Liver (tissue), 9 donors: ENCODE measurements around the gene STX12. TPM values are rescaled to one million over a fixed set of nuclear protein-coding genes. Genes with fewer than 3 reads are reported as not detected.

ENCODE experiments used
- DNase-seq: peaks from one replicate; pipeline ENCODE4 v3.0.0-alpha.2; 2017; ENCODE audit warnings: low spot score
- H3K27ac ChIP-seq, 2 donors: one replicate each; pipeline ENCODE4 v1.7.0; 2013; ENCODE audit warnings: inconsistent platforms in 2 of 2, low read length in 2 of 2, control low read depth in 1 of 2, low read depth in 1 of 2, mild to moderate bottlenecking in 1 of 2
- H3K27me3 ChIP-seq, 4 donors: one replicate each; pipeline versions ENCODE4 v1.6.1 to v1.7.0; 2013; ENCODE audit warnings: low read length in 3 of 4, inconsistent platforms in 1 of 4, mild to moderate bottlenecking in 1 of 4, moderate library complexity in 1 of 4; ENCODE audit not compliant: control insufficient read depth in 4 of 4, insufficient read depth in 4 of 4
- H3K36me3 ChIP-seq, 4 donors: one replicate each; pipeline versions ENCODE4 v1.6.1 to v1.7.0; 2013; ENCODE audit warnings: low read length in 3 of 4, mild to moderate bottlenecking in 3 of 4, low read depth in 1 of 4, moderate library complexity in 1 of 4; ENCODE audit not compliant: control insufficient read depth in 4 of 4, insufficient read depth in 3 of 4
- H3K4me1 ChIP-seq, 4 donors: one replicate each; pipeline versions ENCODE4 v1.6.1 to v1.7.0; 2013; ENCODE audit warnings: low read length in 3 of 4, mild to moderate bottlenecking in 3 of 4, moderate library complexity in 1 of 4; ENCODE audit not compliant: control insufficient read depth in 4 of 4, insufficient read depth in 4 of 4
- H3K4me3 ChIP-seq, 3 donors: one replicate each; pipeline versions ENCODE4 v1.6.1 to v1.7.0; 2013; ENCODE audit warnings: low read length in 3 of 3, control low read depth in 1 of 3, low read depth in 1 of 3, mild to moderate bottlenecking in 1 of 3
- H3K9ac ChIP-seq, 2 donors: one replicate each; pipeline ENCODE4 v1.7.0; 2013; ENCODE audit warnings: low read length in 2 of 2, mild to moderate bottlenecking in 2 of 2, moderate library complexity in 2 of 2, control low read depth in 1 of 2, low read depth in 1 of 2
- H3K9me3 ChIP-seq, 4 donors: one replicate each; pipeline versions ENCODE4 v1.6.1 to v1.7.0; 2013; ENCODE audit warnings: low read length in 3 of 4; ENCODE audit not compliant: control insufficient read depth in 4 of 4
- ATF3 ChIP-seq: IDR thresholded peaks from 2 replicates; pipeline ENCODE4 v1.6.1; 2016; ENCODE audit warnings: antibody characterized with exemption
- EGR1 ChIP-seq, 2 donors: IDR thresholded peaks; 2 replicates each; pipeline ENCODE4 v1.6.1; 2016 to 2018; ENCODE audit warnings: antibody characterized with exemption in 2 of 2, low read depth in 2 of 2
- FOXA1 ChIP-seq: IDR thresholded peaks from 2 replicates; pipeline ENCODE4 v1.6.1; 2016; ENCODE audit warnings: antibody characterized with exemption
- FOXA2 ChIP-seq: IDR thresholded peaks from 2 replicates; pipeline ENCODE4 v1.6.1; 2016; ENCODE audit warnings: antibody characterized with exemption
- GABPA ChIP-seq, 2 donors: IDR thresholded peaks in 1 of 2; conservative IDR thresholded peaks in 1 of 2; 2 replicates each; pipeline ENCODE4 v1.6.1; 2016; ENCODE audit warnings: antibody characterized with exemption in 2 of 2, mild to moderate bottlenecking in 1 of 2, moderate library complexity in 1 of 2
- HNF4A ChIP-seq, 2 donors: conservative IDR thresholded peaks; 2 replicates each; pipeline ENCODE4 v1.6.1; 2016; ENCODE audit warnings: antibody characterized with exemption in 2 of 2, mild to moderate bottlenecking in 2 of 2
- HNF4G ChIP-seq: IDR thresholded peaks from 2 replicates; pipeline ENCODE4 v1.6.1; 2016; ENCODE audit warnings: antibody characterized with exemption
- JUND ChIP-seq, 2 donors: IDR thresholded peaks; 2 replicates each; pipeline ENCODE4 v1.6.1; 2016; ENCODE audit warnings: antibody characterized with exemption in 2 of 2
- NR2F2 ChIP-seq: IDR thresholded peaks from 2 replicates; pipeline ENCODE4 v1.6.1; 2016; ENCODE audit warnings: antibody characterized with exemption
- RAD21 ChIP-seq, 2 donors: IDR thresholded peaks; 2 replicates each; pipeline ENCODE4 v1.6.1; 2016; ENCODE audit warnings: antibody characterized with exemption in 2 of 2, mild to moderate bottlenecking in 2 of 2
- RXRA ChIP-seq, 2 donors: IDR thresholded peaks; 2 replicates each; pipeline ENCODE4 v1.6.1; 2017 to 2018; ENCODE audit warnings: antibody characterized with exemption in 2 of 2, mild to moderate bottlenecking in 1 of 2
- SP1 ChIP-seq: IDR thresholded peaks from 2 replicates; pipeline ENCODE4 v1.6.1; 2018; ENCODE audit warnings: antibody characterized with exemption, mild to moderate bottlenecking
- YY1 ChIP-seq: IDR thresholded peaks from 2 replicates; pipeline ENCODE4 v1.6.1; 2016; ENCODE audit warnings: antibody characterized with exemption, mild to moderate bottlenecking
- ZBTB33 ChIP-seq: IDR thresholded peaks from 2 replicates; pipeline ENCODE4 v1.6.1; 2016; ENCODE audit warnings: antibody characterized with exemption
- whole genome bisulfite sequencing: extraction: QIAGEN DNeasy Blood & Tissue Kit; methylation state at CpG from one replicate; pipeline ENCODE4 v1.1.7; 2013; 5-methylcytosine and 5-hydroxymethylcytosine counted together
- polyA plus RNA-seq, 2 donors: library from polyadenylated mRNA; stranded (reverse) in 1 of 2; unstranded in 1 of 2; fragments of 200-250 nt in 1 of 2; fragments of >200 nt in 1 of 2; fragmentation: Nextera tagmentation in 1 of 2; extraction: Ambion mirVana in 1 of 2; gene quantifications; one replicate each; pipeline versions ENCODE4 v1.2.1 to v1.2.3, GENCODE V29; 2013 to 2015
- total RNA-seq, 2 donors: library from RNA; depleted of rRNA; stranded (reverse); fragments of >200 nt; gene quantifications; one replicate each; pipeline ENCODE4 v1.2.3, GENCODE V29; 2014
- TF ChIP-seq, protein P1 (sequence below): fragments of 150-350 bp; IDR thresholded peaks from 2 replicates; pipeline ENCODE4 v1.5.1; 2017; ENCODE audit warnings: improper control_type of control experiment, low read depth, low read length; ENCODE audit not compliant: missing input control
- TF ChIP-seq, protein P2 (sequence below): IDR thresholded peaks from 2 replicates; pipeline ENCODE4 v1.6.1; 2016; ENCODE audit warnings: antibody characterized with exemption, mild to moderate bottlenecking
- donor health status: healthy.
- donor health status: healthy.
- donor health status: healthy.
- donor health status: healthy.
- donor health status: healthy.

STX12 gene
- total and polyA plus RNA-seq, 4 donors = 10.0 to 23.3 (median 13.7) TPM

DNA sequence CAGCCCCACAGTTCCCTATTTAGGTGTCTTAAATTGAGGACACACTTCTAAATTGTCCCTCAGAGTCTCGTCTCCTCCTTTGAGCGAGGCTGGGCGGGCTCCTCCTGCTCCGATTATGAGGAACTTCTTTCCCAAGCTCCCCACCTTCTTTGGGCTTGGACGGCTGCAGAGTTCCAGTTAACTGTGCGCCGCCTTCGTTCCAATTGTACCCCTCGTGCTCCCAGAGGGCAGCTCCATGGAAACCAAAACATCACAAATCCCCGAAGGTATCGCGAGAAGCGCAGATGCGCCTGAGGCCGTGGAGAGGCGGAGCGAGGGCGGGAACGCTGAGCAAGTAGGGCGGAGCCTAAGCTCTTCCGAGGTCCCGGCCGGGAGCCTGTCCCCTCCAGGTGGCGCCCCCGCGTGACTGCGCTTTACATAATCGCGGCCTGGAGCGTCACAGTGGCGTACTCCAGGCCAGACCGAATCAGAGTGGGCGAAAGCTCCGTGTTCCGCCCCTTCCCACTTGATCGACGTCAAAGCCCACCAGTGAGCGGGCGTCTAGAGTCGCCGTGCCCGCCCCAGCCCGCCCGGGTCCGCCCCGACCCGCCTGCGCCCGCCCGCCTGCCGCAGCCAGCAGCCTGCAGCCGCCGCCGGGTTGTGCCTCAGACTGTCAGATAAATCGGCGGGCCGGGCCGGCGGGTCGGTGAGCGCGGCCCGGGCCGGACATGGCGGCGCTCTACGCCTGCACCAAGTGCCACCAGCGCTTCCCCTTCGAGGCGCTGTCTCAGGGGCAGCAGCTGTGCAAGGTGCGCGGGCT, 47.4 kb upstream of the STX12 start, which contains the start of gene FAM76A (continued):
- TF ChIP-seq ZBTB33 (peak; percentile 99), SP1 (peak; percentile 81), RXRA (IDR thresholded peaks at IDR 0.05) (no peak), FOXA1 (no peak), EGR1 (IDR thresholded peaks at IDR 0.05; ENCODE audit: low read depth in 2 of 2) (peak; percentile 33 to 35), JUND (IDR thresholded peaks at IDR 0.05) (no peak)

DNA sequence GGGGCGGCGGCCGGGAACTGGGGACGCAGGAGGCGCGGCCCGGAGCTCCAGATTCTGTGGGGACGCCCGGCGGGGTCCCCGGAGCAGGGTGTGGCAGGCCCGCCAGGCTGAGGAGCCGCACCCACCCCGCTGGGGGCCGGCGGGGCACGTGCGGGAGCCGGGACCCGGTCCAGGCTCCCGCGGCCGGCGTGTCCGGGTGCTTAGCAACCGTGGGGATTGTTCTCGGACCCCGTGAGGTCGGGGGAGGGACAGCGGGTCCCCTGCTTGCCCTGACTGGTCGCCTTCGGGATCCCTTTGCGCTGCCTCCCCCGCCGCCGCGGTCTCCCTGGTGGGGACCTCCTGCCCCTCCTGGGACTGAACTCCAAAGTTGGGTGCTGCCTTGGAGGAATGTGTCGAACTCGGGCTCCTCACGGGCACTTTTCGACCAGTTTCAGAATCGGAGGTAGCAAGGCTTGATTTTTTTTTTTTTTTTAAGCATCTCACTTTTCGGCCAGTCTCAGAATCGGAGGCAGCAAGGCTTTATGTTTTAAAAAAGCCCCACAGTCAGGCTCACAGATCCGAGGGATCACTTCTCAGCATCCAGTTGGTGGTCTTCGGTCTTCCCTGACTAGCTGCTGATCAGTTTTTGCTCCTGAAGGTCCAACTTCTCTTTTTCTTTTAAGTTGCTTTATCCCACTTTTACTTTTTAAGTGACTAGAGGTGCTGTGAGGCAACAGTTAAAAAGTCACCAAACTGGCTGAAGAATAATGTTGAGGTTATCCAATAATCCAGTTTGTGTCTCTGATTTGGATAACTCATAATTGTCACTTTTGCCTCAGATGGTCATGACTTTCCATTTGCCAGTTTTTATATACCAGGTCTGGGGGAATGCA, 46.6 kb upstream of the STX12 start:
- H3K9me3 ChIP-seq = no peaks in the 10 kb centered on the region
- WGBS = under 1% methylated on average over 46 of the region's 46 CpGs
- peak overlapping the region; percentile 81 to 100 (median 91) for H3K4me3 ChIP-seq
- H3K36me3 ChIP-seq = peaks cover 0 to 6% (median 1%) of the 10 kb centered on the region in 4 donors
- H3K9ac ChIP-seq = peak overlapping the region; percentile 72 to 88
- peak overlapping the region; percentile 77 to 85 for H3K27ac ChIP-seq
- H3K4me1 ChIP-seq = peaks cover 0 to 11% (median 8%) of the 10 kb centered on the region in 4 donors
- TF ChIP-seq, protein P1, sequence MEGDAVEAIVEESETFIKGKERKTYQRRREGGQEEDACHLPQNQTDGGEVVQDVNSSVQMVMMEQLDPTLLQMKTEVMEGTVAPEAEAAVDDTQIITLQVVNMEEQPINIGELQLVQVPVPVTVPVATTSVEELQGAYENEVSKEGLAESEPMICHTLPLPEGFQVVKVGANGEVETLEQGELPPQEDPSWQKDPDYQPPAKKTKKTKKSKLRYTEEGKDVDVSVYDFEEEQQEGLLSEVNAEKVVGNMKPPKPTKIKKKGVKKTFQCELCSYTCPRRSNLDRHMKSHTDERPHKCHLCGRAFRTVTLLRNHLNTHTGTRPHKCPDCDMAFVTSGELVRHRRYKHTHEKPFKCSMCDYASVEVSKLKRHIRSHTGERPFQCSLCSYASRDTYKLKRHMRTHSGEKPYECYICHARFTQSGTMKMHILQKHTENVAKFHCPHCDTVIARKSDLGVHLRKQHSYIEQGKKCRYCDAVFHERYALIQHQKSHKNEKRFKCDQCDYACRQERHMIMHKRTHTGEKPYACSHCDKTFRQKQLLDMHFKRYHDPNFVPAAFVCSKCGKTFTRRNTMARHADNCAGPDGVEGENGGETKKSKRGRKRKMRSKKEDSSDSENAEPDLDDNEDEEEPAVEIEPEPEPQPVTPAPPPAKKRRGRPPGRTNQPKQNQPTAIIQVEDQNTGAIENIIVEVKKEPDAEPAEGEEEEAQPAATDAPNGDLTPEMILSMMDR = peak; percentile 2
- TF ChIP-seq FOXA2 (no peak), RAD21 (IDR thresholded peaks at IDR 0.05) (peak in 1 of 2 donors; percentile 3)
- no peaks in the 10 kb centered on the region for H3K27me3 ChIP-seq
- DNase-seq = peak; percentile 61

DNA sequence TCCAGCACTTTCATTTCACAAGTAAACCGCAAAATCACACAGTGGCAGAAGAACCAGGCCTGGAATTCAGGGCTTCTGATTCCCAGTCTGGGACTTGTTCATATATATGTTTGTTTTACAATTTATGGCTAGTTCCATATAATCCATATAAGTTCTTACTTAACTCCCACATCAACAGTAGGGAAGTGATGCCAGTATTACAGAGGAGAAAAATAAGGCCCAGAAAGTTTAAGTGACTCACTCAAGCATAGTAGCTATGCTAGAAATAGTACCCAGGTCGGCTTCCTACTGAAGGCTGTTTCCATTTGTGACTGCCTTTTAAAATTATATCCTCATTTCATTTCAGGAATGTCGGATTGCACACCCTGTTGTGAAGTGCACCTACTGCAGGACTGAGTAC, 45.9 kb upstream of the STX12 start:
- no peak for DNase-seq
- H3K27ac ChIP-seq = no peak overlapping the region
- WGBS = 93% methylated on average over 3 of the region's 3 CpGs
- H3K36me3 ChIP-seq = peaks cover 0 to 6% (median 1%) of the 10 kb centered on the region in 4 donors
- no peaks in the 10 kb centered on the region for H3K27me3 ChIP-seq
- H3K9ac ChIP-seq = peak overlapping the region in 1 of 2 donors; percentile 72
- H3K4me3 ChIP-seq = no peak overlapping the region
- H3K4me1 ChIP-seq = peaks cover 0 to 11% (median 8%) of the 10 kb centered on the region in 4 donors
- no peaks in the 10 kb centered on the region for H3K9me3 ChIP-seq
- TF ChIP-seq HNF4G = no peak
- no peak for TF ChIP-seq NR2F2
- no peak for TF ChIP-seq GABPA (IDR thresholded peaks at IDR 0.05 in 1 of 2, conservative IDR thresholded peaks at IDR 0.05 in 1 of 2)
- TF ChIP-seq, protein P1 = no peak
- no peak for TF ChIP-seq HNF4A (conservative IDR thresholded peaks at IDR 0.05)
- TF ChIP-seq EGR1 (IDR thresholded peaks at IDR 0.05; ENCODE audit: low read depth in 2 of 2) = no peak
- TF ChIP-seq ATF3 = no peak
- TF ChIP-seq, protein P2, sequence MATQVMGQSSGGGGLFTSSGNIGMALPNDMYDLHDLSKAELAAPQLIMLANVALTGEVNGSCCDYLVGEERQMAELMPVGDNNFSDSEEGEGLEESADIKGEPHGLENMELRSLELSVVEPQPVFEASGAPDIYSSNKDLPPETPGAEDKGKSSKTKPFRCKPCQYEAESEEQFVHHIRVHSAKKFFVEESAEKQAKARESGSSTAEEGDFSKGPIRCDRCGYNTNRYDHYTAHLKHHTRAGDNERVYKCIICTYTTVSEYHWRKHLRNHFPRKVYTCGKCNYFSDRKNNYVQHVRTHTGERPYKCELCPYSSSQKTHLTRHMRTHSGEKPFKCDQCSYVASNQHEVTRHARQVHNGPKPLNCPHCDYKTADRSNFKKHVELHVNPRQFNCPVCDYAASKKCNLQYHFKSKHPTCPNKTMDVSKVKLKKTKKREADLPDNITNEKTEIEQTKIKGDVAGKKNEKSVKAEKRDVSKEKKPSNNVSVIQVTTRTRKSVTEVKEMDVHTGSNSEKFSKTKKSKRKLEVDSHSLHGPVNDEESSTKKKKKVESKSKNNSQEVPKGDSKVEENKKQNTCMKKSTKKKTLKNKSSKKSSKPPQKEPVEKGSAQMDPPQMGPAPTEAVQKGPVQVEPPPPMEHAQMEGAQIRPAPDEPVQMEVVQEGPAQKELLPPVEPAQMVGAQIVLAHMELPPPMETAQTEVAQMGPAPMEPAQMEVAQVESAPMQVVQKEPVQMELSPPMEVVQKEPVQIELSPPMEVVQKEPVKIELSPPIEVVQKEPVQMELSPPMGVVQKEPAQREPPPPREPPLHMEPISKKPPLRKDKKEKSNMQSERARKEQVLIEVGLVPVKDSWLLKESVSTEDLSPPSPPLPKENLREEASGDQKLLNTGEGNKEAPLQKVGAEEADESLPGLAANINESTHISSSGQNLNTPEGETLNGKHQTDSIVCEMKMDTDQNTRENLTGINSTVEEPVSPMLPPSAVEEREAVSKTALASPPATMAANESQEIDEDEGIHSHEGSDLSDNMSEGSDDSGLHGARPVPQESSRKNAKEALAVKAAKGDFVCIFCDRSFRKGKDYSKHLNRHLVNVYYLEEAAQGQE = no peak
- TF ChIP-seq RXRA (IDR thresholded peaks at IDR 0.05) = no peak
- no peak for TF ChIP-seq YY1
